ENCODE measurements around the gene TTC9.

The TTC9 gene

DNA sequence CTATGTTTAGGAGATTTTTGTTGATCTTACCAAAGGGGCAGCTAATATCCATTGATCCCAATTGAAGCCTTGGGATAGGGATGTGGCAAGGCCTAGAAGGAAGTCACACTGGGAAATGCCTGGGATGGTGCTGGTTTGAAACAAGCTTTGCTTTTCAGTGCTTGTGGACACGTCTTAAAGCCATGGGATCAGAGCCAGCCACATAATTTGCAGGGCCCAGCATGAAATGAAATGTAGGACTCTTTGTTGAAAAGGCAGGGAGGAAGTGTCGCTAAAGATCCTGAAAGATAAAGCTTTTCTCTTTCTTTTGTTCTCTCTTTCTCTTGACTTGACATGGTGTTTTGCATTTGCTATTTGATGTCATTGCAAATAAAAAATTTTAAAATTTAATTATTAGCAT lies 5.0 kb downstream of the TTC9 start:
- DNase-seq: no peak

DNA sequence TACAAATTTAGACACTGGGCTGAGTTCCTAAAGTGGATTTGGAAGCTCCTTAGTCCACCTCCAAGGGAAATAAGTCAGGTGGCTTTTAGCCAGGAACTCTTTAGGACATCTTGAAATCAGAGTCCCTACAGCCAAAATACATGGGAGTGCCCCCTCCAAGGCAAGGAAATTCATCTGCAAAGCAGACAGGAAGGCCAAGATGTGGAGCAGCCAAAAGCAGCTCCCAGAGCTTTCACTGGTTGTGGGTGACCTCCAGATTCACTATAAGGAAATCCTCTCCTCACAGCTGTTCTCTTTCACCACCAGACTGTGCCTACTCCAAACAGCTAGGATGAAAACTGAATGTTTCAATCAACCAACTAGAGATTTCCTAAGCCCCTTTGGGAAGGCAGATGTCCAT lies 6.6 kb downstream of the TTC9 start:
- DNase-seq: no peak

DNA sequence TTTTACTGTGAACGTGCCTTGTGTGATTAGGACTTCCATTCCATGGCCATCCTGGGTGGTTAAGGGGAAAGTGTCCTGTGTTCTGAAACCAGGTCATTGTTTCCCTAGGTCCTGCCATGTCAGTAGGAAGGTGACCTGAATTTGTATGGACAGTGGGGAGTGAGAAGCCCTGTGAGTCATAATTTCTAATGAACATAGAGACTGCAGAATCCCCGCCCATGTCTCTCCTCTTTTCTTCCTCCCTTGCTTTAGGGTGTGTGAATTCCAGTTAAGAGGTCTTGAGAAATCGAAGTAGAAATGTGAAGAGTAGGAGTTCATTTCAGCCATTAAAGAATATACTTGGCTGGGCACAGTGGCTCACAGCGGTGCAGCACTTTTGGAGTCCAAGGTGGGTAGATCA lies 8.1 kb downstream of the TTC9 start:
- DNase-seq: no peak

DNA sequence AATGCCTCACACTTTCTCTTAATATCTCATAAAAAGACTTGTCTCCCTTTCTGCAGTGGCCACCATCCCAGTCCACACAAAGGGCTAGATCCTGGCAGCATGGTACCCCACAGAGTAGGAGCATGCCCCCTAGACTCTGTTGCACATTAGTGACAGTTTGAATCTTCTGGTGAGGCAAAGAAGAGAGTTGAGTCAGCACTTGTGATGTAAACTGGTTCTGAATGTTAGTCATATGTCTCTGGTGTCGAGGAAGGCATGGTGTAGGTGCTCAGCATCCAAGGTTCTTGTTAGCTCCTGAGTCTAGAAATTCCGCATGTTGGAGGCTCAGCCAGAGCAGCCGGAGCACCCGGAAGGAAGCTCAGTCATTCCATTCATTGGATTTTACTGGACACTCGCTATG lies 9.8 kb downstream of the TTC9 start:
- DNase-seq: no peak

DNA sequence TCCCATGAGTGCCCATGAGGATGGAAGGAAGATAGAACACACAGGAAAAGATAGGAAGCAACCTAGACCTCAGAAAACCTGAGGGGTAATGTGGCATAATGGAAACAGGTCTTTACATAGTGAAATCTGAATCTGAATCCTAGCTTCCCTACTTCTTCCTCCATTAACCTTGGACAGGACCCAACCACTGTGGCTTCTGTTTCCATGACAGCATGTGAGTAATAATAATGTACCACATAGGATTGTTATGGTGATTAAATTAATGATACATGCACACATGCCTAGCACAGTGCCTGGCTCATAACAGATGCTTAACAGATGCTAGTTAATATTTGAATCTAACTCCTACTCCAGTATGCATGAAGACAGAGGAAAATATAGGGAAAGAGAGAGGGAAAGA lies 11.2 kb downstream of the TTC9 start:
- no peak for DNase-seq

DNA sequence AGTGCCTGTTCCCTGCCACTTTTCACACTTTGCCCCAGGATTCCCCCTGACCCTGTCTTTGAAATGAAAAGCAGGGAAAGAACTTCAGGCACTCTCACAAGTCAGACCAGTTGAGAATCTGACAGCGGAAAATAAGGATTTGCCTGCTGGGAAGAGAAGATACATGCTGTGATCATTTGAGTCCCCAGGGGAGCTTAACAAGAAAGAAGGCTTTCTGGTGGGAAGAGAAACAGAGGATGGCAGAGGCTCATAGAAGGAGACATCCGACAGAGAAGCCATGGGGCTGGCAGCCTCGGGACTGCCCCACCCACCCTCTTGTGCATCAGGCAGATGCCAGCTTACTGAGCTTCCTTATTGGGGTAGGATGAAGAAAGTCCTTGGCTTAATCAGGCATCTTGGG lies 11.9 kb downstream of the TTC9 start:
- DNase-seq: no peak

DNA sequence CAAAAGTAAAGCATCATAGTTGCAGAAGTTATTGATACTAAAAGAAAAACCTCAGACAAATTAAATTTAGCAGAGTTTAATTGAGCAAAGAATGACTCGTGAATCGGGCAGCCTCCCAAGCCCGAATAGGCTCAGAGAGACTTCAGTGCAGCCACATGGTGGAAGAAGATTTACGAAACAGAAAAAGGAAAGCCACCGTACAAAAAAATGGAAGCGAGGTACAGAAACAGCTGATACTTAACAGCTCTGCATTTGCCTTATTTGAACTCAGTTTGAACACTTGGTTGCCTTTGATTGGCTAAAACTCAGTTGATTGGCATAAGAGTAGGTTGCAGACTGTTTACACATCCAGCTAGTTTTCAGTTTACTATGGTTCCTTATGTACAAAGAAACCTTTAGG lies 12.9 kb downstream of the TTC9 start:
- peak in 1 of 2 donors; percentile 50 for DNase-seq

DNA sequence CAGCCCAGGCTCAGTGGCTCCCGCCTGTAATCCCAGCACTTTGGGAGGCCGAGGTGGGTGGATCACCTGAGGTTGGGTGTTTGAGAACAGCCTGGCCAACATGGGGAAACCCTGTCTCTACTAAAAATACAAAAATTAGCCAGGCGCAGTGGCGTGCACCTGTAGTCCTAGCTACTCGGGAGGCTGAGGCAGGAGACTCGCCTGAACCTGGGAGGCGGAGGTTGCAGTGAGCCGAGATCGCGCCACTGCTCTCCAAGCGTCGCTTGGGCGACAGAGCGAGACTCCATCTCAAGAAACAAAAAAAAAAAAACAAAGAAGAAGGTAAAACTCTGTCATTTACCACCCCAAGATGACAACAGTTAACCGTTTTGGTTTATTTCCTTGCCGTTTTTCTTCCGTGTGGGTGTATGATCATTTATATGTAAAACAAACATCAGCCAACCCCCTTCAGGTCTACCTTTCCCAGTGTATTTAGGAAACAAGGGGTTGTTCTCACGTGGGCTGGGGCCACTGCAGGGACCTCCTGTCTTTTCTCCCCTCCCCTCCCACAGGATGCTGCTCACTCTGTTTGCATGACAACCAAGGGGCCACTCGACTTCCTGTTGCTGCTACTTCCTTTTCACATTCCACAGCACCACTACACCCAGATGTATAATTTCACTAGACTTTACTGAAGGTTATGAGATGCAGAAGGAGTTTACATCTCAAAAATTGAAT lies 13.6 kb downstream of the TTC9 start:
- peak; percentile 86 to 87 for DNase-seq

DNA sequence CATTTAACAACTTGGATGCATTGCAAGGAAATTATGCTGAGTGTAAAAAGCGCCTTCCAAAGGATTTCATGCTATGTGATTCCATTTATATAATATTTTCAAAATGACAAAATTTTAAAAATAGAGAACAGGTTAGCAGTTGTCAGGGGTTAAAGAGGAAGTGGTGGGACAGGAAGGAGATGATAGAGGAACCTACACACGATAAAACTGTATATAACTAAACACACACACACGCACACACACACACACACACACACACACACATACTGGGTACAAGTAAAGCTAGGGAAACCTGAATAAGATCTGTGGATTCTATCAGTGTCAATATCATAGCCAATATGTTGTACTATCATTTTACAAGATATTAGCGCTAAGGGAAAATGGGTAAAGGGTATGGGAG lies 17.2 kb downstream of the TTC9 start:
- peak; percentile 49 to 59 for DNase-seq

DNA sequence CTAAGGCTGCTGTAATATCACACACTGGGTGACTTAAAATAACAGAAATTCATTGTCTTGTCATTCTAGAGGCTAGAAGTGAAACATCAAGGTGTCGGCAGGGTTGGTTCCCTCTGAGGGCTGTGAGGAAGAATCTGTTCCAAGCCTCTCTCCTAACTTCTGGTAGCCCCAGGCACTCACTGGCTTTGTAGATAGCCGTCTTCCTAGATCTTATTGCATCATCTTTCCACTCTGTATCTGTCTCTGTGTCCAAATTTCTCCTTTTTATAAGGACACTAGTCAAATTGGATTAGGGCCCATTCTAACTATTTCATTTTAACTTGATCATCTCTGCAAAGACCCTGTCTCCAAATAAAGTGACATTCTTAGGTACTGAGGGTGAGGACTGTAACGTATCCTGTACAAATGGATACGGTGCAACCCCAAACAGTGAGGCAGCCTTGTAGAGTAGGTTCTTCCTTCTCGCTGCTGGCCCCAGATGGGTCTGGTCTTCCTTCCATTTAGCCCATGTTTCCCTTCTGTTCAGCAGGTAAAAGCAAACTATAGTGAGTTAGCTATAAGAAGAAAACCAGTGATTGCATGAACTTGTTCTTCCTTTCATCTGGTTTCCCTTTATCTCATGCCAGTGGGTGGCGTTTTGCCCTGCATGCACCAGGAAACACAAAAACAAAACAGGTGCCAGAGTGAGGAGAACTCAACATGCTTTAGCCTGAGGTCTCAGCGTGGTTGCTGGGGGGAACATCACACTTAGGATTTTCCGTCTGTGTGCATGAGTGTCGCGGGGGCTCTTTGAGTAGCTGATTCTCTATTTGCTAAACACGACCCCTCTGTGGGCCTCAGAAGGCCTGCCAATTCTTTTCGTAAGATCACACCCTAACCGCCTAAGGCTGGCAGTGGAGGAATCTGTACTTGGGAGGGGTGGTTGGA lies 19.5 kb downstream of the TTC9 start:
- peak; percentile 66 for DNase-seq

DNA sequence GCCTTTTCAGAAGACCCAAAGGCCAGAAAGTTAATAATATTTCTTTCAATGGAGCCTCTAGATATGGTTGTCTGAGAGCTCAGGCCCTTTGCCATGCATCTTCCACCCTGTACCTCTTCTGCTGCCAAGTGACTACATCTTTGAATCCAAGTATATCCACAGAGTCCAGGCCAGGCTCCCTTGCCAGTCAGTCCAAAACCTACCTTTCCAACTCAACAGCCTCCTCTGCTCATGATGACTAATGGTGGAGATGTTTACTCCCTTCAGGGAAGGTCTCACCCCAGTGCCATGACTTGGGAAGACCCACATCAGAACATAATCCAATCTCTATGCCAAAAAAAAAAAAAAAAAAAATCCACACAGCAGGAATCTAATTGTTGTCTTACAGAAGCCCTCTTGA lies 20.4 kb downstream of the TTC9 start:
- no peak for DNase-seq

DNA sequence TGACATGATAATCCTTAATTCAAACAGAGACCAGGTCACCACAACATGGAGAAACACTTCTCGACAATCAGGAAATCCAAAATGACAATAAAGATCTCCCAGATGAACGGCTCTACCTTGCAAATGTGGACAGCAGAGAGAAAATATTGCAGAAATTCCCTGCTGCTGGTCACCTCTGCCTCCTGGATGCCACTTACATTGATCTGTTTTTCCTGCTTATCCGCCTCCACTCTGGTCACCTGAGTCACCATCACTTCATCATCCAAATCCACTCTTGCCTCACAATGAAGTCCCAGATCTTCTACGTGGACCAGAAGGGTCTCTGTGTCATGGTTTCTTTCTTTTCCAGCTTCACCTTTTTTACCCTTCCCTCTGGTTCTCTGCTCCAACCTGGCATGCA lies 21.1 kb downstream of the TTC9 start:
- DNase-seq: no peak

DNA sequence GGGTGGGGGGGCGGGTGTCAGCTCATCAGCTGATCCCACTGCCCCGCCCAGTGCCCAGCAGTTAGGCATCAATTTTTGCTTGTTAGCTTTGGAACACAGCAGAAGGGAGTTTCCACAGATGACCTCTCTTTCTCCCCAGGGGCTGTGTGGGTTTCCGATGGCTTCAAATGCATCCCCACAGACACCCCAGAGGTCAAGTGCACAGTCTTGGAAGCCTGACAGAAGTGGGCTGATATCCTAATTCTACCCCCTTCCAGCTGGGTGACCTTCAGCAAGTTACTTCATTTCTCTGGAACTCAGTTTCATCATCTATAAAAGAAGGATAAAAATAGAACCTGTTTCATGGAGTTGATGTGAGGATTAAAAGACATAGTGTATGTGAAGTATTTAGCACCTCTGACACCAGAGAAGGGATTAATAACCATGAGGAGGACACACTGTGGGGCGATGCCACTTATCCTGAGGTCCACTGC lies 22.0 kb downstream of the TTC9 start:
- DNase-seq: no peak

DNA sequence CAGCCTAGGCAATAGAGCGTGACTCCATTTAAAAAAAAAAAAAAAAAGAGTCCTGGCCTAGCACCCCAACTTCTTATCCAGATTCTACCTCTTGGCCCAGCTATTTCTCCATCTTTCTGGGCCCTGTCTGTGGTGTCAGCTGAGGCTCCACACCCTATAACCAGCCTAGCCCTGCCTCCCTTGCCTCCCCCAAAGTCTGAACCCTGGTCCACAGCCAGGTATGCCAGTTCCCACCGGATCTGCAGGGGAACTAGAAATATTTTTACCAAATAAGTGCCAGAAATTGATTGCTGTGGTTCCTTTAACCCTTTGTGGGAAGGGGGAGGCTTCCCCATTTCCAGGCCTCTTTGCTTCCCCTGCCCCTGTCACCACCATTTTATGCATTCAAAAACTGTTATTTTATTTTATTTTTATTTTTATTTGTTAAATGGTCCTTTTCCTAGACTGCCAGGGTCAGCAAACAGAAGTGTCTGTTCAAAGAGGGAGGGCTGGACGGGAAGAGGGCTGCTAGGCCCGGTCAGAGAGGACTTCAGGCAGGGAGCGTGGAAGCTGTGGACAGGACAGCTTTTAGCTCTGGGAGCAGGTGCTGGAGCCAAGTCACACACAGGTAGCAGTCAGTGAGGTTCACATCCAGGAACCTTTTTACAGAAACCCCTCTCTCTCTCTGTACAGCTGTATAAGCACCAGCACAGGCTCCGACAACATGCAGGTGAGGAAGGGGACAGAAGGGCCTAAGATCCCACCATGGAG lies 23.2 kb downstream of the TTC9 start:
- no peak for DNase-seq

DNA sequence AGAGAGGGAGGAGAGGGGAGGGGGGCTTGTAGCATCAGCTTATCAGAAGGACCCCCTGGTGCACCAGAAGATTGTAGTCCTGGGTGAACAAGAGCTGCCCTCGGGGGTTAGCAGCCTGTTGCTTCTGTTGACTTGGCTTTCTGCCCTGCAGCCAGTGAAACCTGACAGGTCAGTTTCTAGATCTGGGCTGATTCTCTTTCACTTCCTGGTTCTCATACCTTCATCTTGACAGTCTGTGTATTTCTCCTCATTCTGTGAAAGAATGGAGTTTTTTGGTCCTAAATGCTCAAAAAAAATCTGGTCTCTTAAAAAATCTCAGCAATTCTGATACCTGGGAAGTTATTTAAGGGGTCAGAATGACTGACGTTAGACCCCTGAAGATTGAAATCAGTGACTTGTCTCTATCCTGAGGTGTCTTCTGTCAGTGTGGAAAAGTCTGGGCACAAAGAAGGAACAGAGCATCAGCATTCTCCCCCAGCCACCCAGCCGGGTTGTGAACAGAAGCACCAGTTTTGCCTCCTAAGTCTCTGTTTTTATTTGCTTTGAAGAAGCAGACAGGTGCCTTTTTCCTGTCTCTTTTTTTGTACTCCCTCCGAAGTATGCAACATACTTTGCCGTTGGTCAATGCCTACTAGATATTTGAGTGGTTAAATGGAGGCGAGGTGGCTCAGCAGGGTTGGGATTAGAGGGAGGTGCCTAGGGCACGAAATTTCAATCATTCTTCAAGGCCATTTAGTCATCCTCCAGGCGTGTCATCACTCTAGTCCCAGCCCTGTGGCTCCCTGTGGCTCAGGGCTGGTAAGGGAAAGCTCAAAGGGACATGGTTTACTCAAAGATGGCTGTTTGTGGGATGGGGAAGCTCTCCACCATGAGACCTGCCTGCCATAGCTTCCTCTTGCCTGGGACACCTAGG lies 24.0 kb downstream of the TTC9 start:
- peak in 1 of 2 donors; percentile 20 for DNase-seq

DNA sequence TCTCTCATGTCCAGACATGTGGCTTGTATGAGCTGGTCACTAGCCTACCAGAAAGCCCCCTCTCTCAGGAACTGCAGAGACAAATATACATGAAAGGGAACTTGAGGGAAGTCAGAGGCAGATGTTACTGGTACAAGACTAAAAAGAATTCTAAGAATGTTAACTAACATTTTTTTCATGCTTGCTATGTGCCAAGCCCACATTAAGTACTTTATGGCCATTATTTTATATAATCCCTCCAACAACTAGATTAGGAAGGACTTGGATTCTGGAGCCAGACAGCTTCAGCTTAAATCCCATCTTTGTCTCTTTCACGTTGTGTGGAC lies 24.6 kb downstream of the TTC9 start:
- no peak for DNase-seq

DNA sequence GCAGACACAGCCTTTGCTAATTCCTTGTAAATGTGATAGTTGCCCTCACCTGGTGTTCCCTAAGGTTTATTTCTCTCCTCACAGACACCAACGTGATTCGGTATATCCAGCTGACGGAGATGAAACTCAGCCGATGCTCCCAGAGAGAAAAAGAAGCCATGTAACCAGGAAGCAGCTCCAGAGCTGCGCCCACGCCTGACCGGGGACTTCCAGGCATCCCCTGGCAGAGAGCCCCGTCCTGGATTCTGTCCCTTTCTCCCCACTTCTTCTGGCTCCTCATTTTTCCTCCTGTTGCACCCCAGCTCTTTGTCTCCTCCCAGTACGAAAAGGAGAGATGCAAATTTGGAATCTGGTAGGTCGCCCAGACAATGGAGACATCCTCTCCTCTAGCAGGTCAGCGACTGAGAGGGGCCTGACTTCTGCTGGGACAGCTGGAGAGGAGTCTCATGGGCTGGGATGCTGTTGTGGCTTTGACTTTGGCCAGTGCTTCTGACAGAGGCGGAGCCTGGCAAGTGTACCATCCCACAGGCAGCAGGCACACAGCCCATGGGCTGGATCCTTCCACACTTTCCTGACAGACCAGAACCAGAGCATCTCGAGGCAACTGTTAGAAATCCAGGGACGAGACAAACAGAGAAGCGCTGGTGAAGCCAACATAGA lies 29.4 kb downstream of the TTC9 start:
- no peak for DNase-seq

DNA sequence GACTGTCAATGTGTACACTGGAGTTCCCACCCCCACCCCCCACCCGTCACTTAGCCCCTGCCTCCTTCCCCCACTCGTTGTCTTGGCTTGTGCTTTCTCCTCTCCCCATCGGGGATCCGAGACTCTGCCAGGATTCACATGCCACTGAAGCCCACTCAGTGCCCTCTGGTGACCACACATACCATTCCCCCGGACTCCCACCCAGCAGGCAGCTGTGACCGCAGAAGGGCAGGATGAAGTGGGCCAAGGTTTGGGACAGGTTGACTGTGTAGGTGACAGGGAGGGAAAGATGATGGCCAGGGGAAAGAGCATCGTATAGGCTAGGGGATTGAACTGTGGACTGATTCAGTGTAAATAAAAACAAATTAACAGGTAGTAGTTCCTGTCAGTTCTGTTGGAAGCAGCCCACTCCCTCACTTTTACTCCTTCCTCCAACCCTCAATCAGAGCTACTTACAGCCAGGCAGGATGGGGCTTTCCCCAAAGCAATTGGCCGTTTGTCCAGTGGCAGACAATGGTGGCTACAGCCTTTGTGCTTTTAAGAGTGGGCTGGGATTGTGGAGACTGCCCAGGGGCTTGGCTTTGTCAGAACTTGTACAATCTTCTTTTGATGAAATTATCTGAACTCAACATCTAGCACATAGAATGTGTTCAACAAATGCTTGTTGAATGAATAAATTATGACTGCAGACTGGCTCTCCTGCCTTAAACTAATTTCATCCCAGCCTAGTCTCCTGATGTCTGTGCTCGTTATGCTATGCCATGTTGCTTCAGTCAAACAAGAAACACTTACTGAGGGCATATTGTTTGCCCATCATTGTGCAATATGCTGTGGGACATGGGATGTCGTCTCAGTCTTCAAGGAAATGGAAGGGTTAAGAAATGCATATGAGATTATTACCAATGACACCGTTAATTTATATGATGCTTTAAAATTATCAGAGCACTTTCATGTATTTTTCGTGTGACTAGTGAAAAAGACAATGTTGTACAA lies 30.2 kb downstream of the TTC9 start:
- no peak for DNase-seq

DNA sequence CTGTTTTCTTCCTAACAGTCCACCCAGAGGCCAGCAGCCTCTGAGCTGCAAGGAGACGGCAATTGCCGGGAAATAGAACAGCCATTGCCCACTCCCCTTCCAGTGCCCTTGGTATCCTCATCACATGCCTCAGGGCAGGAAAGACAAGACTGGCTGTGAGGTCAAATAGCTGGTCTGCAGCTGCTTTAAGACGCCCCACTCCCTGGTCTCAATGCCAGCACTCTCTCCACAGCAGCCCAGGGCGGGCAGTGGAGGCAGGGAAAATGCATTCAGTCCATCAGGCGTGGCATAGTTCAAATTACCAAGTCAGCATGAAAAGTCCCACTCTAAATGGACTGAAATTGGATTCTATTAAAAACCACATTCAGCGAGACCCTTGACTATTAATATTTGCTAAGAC lies 35.6 kb downstream of the TTC9 start:
- DNase-seq: no peak

DNA sequence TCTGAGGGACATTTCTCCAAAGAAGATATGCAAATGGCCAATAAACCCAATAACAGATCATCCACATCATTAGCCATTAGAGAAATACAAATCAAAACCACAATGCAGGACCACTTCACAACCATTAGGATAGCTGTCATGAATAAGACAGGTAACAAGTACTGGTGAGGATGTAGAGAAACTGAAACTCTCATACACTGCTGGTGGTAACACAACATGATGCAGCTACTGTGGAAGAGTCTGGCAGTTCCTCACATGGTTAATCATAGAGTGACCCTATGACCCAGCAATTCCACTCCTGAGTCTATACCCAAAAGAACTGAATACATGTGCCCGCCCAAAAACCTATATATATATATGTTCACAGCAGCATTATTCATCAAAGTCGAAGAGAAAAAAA lies 39.0 kb downstream of the TTC9 start:
- no peak for DNase-seq

DNA sequence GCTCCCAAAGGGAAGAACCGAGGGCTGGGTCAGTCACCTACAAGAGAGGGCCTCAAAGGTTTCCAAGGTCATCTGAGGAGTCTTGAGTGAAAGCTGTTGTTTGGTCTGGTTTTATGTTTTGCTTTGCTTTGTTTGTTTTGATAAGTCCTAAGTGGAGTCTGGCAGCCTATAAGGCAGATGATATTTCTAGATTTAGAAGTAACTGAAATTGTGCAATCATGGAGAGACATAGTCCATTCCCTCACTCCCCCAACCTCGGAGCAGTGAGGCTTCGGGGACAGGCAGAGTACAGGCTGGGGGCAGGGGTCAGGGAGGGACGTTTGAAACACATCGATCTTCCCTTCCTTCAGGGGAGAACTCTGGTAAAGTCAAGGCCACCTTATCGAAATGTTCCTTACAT lies 42.3 kb downstream of the TTC9 start:
- no peak for DNase-seq

Measured in CD4-positive, alpha-beta T cell treated with Interleukin-1 beta for 1 hour (primary cell).